Measurements from ENCODE around the gene EXOC6. TPM values are rescaled to one million over a fixed set of nuclear protein-coding genes. Genes with fewer than 3 reads are reported as not detected.

The EXOC6 gene
- total RNA-seq, 1 donor from 2014 or later = 9.1 TPM

DNA sequence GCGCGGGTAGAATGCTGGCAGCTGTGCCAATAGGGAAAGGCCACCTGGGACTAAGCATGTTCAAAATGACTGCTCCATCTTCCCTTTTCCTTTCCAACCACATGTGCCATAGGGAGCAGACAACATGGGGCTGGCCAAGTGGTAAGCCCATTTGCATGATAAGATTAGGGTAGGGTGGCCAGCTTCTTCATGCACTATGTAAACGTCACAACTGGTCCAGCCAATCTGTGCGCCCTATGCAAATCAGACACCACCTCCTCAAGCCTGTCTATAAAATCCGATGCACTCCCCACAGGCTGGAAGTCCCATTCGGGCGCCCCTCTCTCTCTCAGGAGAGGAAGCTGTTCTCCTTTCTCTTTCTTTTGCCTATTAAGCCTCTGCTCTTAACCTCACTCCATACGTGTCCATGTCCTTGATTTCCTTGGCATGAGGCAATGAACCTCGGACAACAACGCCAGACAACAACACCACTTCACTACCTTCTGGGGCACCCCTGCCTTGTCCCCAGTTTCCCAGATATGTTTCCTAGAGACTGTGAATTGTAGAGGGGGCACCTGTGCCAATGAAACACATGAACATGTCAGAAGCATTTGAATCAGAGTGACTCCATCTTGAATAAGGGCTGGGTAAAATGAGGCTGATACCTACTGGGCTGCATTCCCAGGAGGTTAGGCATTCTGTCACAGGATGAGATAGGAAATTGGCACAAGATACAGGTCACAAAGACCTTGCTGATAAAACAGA is 19.1 kb upstream of the EXOC6 start:
- no peaks in the 10 kb centered on the region for H3K4me1 Mint-ChIP-seq (ENCODE audit: low read depth, unreplicated experiment)

DNA sequence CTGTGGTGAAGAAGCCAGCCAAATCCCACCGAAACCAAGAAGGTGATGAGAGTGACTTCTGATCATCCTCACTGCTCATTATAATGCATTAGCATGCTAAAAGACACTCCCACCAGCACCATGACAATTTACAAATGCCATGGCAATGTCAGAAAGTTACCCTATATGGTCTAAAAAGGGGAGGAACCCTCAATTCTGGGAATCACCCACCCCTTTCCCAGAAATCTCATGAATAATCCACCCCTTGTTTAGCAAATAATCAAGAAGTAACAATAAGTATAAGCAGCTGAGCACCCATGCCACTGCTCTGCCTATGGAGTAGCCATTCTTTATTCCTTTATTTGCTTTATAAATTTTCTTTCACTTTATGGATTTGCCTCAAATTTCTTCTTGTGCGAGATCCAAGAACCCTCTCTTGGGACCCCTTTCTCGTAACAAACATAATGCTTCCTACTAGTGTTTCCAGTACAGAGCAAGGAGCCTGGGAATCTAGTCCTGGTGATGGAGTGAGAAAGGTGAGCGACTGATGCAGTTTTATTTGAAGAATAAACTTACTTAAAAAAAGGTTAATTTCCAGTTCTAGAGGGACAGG is 18.4 kb upstream of the EXOC6 start:
- H3K36me3 Mint-ChIP-seq (ENCODE audit: unreplicated experiment) = no peaks in the 10 kb centered on the region
- TF ChIP-seq, protein P1, sequence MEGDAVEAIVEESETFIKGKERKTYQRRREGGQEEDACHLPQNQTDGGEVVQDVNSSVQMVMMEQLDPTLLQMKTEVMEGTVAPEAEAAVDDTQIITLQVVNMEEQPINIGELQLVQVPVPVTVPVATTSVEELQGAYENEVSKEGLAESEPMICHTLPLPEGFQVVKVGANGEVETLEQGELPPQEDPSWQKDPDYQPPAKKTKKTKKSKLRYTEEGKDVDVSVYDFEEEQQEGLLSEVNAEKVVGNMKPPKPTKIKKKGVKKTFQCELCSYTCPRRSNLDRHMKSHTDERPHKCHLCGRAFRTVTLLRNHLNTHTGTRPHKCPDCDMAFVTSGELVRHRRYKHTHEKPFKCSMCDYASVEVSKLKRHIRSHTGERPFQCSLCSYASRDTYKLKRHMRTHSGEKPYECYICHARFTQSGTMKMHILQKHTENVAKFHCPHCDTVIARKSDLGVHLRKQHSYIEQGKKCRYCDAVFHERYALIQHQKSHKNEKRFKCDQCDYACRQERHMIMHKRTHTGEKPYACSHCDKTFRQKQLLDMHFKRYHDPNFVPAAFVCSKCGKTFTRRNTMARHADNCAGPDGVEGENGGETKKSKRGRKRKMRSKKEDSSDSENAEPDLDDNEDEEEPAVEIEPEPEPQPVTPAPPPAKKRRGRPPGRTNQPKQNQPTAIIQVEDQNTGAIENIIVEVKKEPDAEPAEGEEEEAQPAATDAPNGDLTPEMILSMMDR (IDR thresholded peaks at IDR 0.05; ENCODE audit: partially characterized antibody, unreplicated experiment) = no peak
- H3K27ac Mint-ChIP-seq (ENCODE audit: unreplicated experiment) = no peak overlapping the region
- DNase-seq = no peak
- peaks cover 2% of the 10 kb centered on the region for H3K9me3 Mint-ChIP-seq (ENCODE audit: unreplicated experiment)
- no peaks in the 10 kb centered on the region for H3K4me1 Mint-ChIP-seq (ENCODE audit: low read depth, unreplicated experiment)
- H3K4me3 Mint-ChIP-seq (ENCODE audit: unreplicated experiment) = no peak overlapping the region
- peaks cover 4% of the 10 kb centered on the region for H3K27me3 Mint-ChIP-seq (ENCODE audit: unreplicated experiment)

More for the DNA sequence above, 19.1 kb upstream of the EXOC6 start:
- H3K27ac Mint-ChIP-seq (ENCODE audit: unreplicated experiment) = no peak overlapping the region
- peaks cover 4% of the 10 kb centered on the region for H3K27me3 Mint-ChIP-seq (ENCODE audit: unreplicated experiment)
- TF ChIP-seq, protein P1 (IDR thresholded peaks at IDR 0.05; ENCODE audit: partially characterized antibody, unreplicated experiment) = no peak
- H3K9me3 Mint-ChIP-seq (ENCODE audit: unreplicated experiment) = peaks cover 2% of the 10 kb centered on the region
- no peaks in the 10 kb centered on the region for H3K36me3 Mint-ChIP-seq (ENCODE audit: unreplicated experiment)
- H3K4me3 Mint-ChIP-seq (ENCODE audit: unreplicated experiment) = no peak overlapping the region
- no peak for DNase-seq

DNA sequence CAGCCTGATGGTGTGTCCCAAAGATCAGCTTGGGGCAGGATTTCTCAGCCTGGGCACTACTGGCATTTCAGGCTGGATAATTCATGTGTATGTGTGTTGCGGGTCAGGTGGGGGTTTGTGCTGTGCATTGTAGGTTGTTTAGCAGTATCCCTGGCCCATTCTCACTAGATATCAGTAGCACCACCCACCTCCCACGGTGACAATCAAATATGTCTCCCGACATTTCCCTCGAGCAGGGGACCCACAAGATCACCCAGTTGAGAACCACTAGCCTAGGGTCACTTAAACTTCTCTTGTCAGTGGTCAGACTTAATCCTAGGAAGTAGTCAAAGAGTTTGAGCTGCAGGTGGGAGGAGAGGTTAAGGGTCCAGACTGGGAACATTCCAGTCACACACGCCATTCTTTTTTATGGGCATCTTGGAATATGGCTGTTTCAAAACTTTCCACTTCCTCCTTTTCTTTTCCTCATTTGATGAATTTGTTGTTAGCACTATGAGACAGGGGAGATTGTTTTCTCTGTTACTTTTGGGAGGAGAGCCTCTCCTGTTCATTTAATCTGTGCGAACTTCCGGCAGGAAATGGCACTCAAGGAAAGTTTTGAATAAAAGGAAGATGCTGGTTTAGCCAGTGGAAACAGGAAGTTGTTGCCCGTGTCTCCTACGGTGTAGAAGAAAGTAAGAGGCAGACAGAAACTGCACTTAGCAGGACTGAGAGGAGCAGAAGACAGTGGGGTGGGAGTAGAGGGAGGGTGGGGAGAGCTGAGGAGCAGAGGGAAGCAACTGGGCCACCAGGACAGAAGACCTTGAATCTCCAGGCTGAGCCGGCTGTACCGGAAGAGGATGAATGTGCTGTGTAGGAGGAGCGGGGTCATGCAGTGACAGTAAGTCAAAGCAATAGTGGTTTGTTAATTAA is 17.6 kb upstream of the EXOC6 start:
- H3K4me1 Mint-ChIP-seq (ENCODE audit: low read depth, unreplicated experiment) = no peaks in the 10 kb centered on the region
- no peak for DNase-seq
- peaks cover under 1% of the 10 kb centered on the region for H3K9me3 Mint-ChIP-seq (ENCODE audit: unreplicated experiment)
- no peak overlapping the region for H3K27ac Mint-ChIP-seq (ENCODE audit: unreplicated experiment)
- H3K36me3 Mint-ChIP-seq (ENCODE audit: unreplicated experiment) = no peaks in the 10 kb centered on the region
- H3K4me3 Mint-ChIP-seq (ENCODE audit: unreplicated experiment) = no peak overlapping the region
- TF ChIP-seq, protein P1 (IDR thresholded peaks at IDR 0.05; ENCODE audit: partially characterized antibody, unreplicated experiment) = no peak
- H3K27me3 Mint-ChIP-seq (ENCODE audit: unreplicated experiment) = peaks cover 4% of the 10 kb centered on the region

DNA sequence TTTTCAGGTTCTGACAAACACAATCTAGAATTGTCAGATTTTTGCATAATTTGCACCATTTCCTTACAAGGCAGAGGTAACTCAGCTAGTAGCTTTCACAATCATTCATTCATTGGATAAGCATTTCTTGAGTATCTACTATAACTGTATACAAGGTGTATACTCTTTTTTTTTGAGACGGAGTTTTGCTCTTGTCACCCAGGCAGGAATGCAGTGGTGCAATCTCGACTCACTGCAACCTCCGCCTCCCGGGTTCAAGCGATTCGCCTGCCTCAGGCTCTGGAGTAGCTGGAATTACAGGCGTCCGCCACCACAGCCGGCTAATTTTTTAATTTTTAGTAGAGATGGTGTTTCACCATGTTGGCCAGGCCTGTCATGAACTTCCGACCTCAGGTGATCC is 16.2 kb upstream of the EXOC6 start:
- H3K9me3 Mint-ChIP-seq (ENCODE audit: unreplicated experiment) = no peaks in the 10 kb centered on the region

More for the DNA sequence above, 16.2 kb upstream of the EXOC6 start:
- Mint-ChIP-seq H3K4me3 (ENCODE audit: unreplicated experiment) (no peak overlapping the region), H3K27me3 (ENCODE audit: unreplicated experiment) (peaks cover 4% of the 10 kb centered on the region), H3K4me1 (ENCODE audit: low read depth, unreplicated experiment) (no peaks in the 10 kb centered on the region), H3K36me3 (ENCODE audit: unreplicated experiment) (no peaks in the 10 kb centered on the region), H3K27ac (ENCODE audit: unreplicated experiment) (no peak overlapping the region)
- TF ChIP-seq, protein P1 (IDR thresholded peaks at IDR 0.05; ENCODE audit: partially characterized antibody, unreplicated experiment) = no peak
- DNase-seq = no peak

Data from glutamatergic neuron (in vitro differentiated cells).